Endothelial cell of umbilical vein (primary cell): ENCODE results near the gene SLC39A11. TPM values are rescaled to one million over a fixed set of nuclear protein-coding genes. Genes with fewer than 3 reads are reported as not detected.

Experiments used
- BruUV-seq: library from RNA; stranded (reverse); fragments of 400-500 nt; replicated peaks from 2 replicates; lab custom pipeline; 2021; lab: Mats Ljungman, UMichigan
- CTCF ChIA-PET: fragments of 300-600, 350-600 bp; sonication (Branson Sonifier 250); formaldehyde crosslinking; loops from one replicate; lab custom pipeline; 2021; ENCODE audit warnings: antibody characterized with exemption, inconsistent platforms; lab: Charles Lee
- POLR2A ChIA-PET: fragments of 300-600, 350-600 bp; sonication (Branson Sonifier 250); formaldehyde crosslinking; loops from one replicate; lab custom pipeline; 2021; ENCODE audit warnings: antibody characterized with exemption, inconsistent platforms; lab: Charles Lee
- DNase-seq: peaks from one replicate; pipeline ENCODE4 v3.0.0-alpha.2; 2011; ENCODE audit warnings: low read depth, low spot score
- FAIRE-seq: peaks from 2 replicates; lab custom pipeline; 2011; peaks lifted over from hg19 to GRCh38; lab: Jason Lieb, UNC
- H2AFZ ChIP-seq: 2 replicates; pipeline ENCODE4 v1.6.0; 2012; ENCODE audit warnings: low read depth, low read length, control low read depth, inconsistent platforms
- H3K27ac ChIP-seq: 2 replicates; pipeline ENCODE4 v1.5.1; 2011; ENCODE audit warnings: low read depth, mild to moderate bottlenecking, control low read depth, low read length, moderate library complexity; ENCODE audit not compliant: insufficient read depth
- H3K27me3 ChIP-seq, 2 experiments: 2 replicates each; pipeline versions ENCODE4 v1.6.0 to v1.6.1; 2011; ENCODE audit warnings: low read length in 2 of 2, mixed read lengths in 1 of 2; ENCODE audit not compliant: control insufficient read depth in 2 of 2, insufficient read depth in 2 of 2
- H3K36me3 ChIP-seq, 2 experiments: 2 replicates in 1 of 2; 3 replicates in 1 of 2; pipeline ENCODE4 v1.5.1; 2011; ENCODE audit warnings: low read length in 2 of 2, mild to moderate bottlenecking in 1 of 2, moderate library complexity in 1 of 2; ENCODE audit not compliant: control insufficient read depth in 2 of 2, insufficient read depth in 2 of 2; ENCODE audit errors: extremely low read depth in 1 of 2
- H3K4me1 ChIP-seq: 3 replicates; pipeline ENCODE4 v1.5.1; 2011; ENCODE audit warnings: mild to moderate bottlenecking, low read length; ENCODE audit not compliant: control insufficient read depth, insufficient read depth; ENCODE audit errors: extremely low read depth
- H3K4me2 ChIP-seq: 2 replicates; pipeline ENCODE4 v1.6.1; 2011; ENCODE audit warnings: low read length, control low read depth, mixed read lengths; ENCODE audit not compliant: insufficient read depth
- H3K4me3 ChIP-seq, 3 experiments: fragments of 200-600 bp in 1 of 3; sonication (generic), shearing (Covaris generic) in 1 of 3; replicated peaks in 1 of 3; 2 replicates each; pipeline ENCODE4 v1.5.1; 2011 to 2016; ENCODE audit warnings: control low read depth in 3 of 3, low read length in 3 of 3, mild to moderate bottlenecking in 2 of 3, inconsistent platforms in 1 of 3, low read depth in 1 of 3, moderate library complexity in 1 of 3; ENCODE audit not compliant: insufficient read depth in 1 of 3
- H3K79me2 ChIP-seq: 2 replicates; pipeline ENCODE4 v1.6.0; 2012; ENCODE audit warnings: low read length, inconsistent platforms; ENCODE audit not compliant: control insufficient read depth, insufficient read depth
- H3K9ac ChIP-seq: replicated peaks from 2 replicates; pipeline ENCODE3; 2011; ENCODE audit warnings: low read length, control low read depth; ENCODE audit not compliant: insufficient read depth; ENCODE audit errors: extremely low read depth
- H3K9me1 ChIP-seq: replicated peaks from 3 replicates; pipeline ENCODE4 v1.6.0; 2011; ENCODE audit warnings: mild to moderate bottlenecking, low read length; ENCODE audit not compliant: control insufficient read depth, insufficient read depth; ENCODE audit errors: extremely low read depth
- H3K9me3 ChIP-seq: replicated peaks from 2 replicates; pipeline ENCODE4 v1.5.1; 2012; ENCODE audit warnings: low read length, inconsistent platforms; ENCODE audit not compliant: control insufficient read depth, insufficient read depth
- H4K20me1 ChIP-seq: replicated peaks from 2 replicates; pipeline ENCODE3; 2011; ENCODE audit warnings: mild to moderate bottlenecking, low read length; ENCODE audit not compliant: control insufficient read depth, insufficient read depth; ENCODE audit errors: extremely low read depth
- EZH2 ChIP-seq: IDR thresholded peaks from 2 replicates; pipeline ENCODE4 v1.6.1; 2012; ENCODE audit warnings: borderline replicate concordance, low read depth, mild to moderate bottlenecking, moderate library complexity, low read length, inconsistent platforms; ENCODE audit not compliant: severe bottlenecking
- FOS ChIP-seq: IDR thresholded peaks from 2 replicates; pipeline ENCODE4 v1.6.1; 2011; ENCODE audit warnings: mild to moderate bottlenecking, low read length, moderate library complexity, borderline replicate concordance; ENCODE audit not compliant: insufficient read depth
- GATA2 ChIP-seq: IDR thresholded peaks from 2 replicates; pipeline ENCODE4 v1.7.0; 2011; ENCODE audit warnings: low read depth, mild to moderate bottlenecking, moderate library complexity, mixed read lengths, low read length; ENCODE audit not compliant: insufficient read length, insufficient read depth
- JUN ChIP-seq: IDR thresholded peaks from 2 replicates; pipeline ENCODE4 v1.6.1; 2011; ENCODE audit warnings: borderline replicate concordance, low read depth; ENCODE audit not compliant: insufficient read length, insufficient read depth
- MYC ChIP-seq: IDR thresholded peaks from one replicate; pipeline ENCODE4 v1.6.1; 2011; ENCODE audit warnings: mild to moderate bottlenecking, low read depth, low read length
- POLR2A ChIP-seq: IDR thresholded peaks from 2 replicates; pipeline ENCODE4 v1.6.1; 2012; ENCODE audit warnings: low read depth, mild to moderate bottlenecking, control low read depth, low read length
- POLR2AphosphoS5 ChIP-seq: IDR thresholded peaks from 2 replicates; pipeline ENCODE4 v1.6.1; 2012; ENCODE audit warnings: low read depth, mild to moderate bottlenecking, control low read depth, low read length, moderate library complexity; ENCODE audit not compliant: insufficient read depth
- dilution Hi-C: fragments of 300-500 bp; cut with MboI; formaldehyde crosslinking; loops from one replicate; pipeline ENCODE4 v1.15.0; 2019; ENCODE audit warnings: low sequenced_read_pairs; ENCODE audit not compliant: extremely low pct_ligation_motif_present
- intact Hi-C: fragments of 100-400 bp; cut with micrococcal nuclease; formaldehyde crosslinking; loops from one replicate; pipeline ENCODE4 v1.10.0; 2022
- polyA plus RNA-seq, 4 experiments: library from polyadenylated mRNA; depleted of rRNA in 3 of 4; stranded (reverse) in 3 of 4; unstranded in 1 of 4; fragments of >200 nt; gene quantifications; 2 replicates each; pipeline versions ENCODE4 v1.2.1 to v1.2.3, GENCODE V29; 2011 to 2012; ENCODE audit warnings: missing spikeins in 1 of 4
- total RNA-seq: library from RNA; stranded (reverse); gene quantifications from 2 replicates; pipeline ENCODE4 v1.2.3, GENCODE V29; 2021
- TF ChIP-seq, protein P1 (sequence below), 2 donors: IDR thresholded peaks; 1 replicate in 1 of 2; 2 replicates in 1 of 2; pipeline ENCODE4 v1.5.1; 2011; ENCODE audit warnings: low read length in 2 of 2, mild to moderate bottlenecking in 2 of 2, moderate library complexity in 2 of 2, control low read depth in 1 of 2, inconsistent platforms in 1 of 2, low read depth in 1 of 2; ENCODE audit not compliant: insufficient read depth in 1 of 2; ENCODE audit errors: extremely low read depth in 1 of 2
- TF ChIP-seq, protein P2 (sequence below): IDR thresholded peaks from 2 replicates; pipeline ENCODE4 v1.6.1; 2011; ENCODE audit not compliant: insufficient read depth, insufficient read length

Gene SLC39A11
- total and polyA plus RNA-seq, 2 donors (not counting 3 experiments of a cell fraction or from before 2014, with no cell fraction given), result 8.1 to 11.9 TPM

DNA sequence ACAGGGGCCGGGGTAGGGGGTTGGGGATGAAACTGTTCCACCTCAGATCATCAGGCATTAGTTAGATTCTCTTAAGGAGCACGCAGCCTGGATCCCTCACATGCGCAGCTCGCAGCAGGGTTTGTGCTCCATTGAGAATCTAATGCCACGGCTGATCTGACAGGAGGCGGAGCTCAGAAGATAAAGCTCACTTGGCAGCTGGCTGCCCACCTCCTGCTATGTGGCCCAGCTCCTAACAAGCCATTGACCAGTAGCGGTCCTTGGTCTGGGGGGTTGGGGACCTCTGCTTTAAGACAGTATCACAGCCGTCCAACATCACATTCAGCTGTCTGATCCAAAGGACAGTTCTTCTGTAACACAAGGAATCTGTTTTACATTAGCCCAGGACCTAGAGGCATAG, 62.5 kb downstream of the SLC39A11 start:
- Histone ChIP-seq H3K9me1 (no peaks in the 10 kb centered on the region), H3K27ac (no peak overlapping the region), H3K4me2 (no peak overlapping the region), H3K79me2 (no peaks in the 10 kb centered on the region), H3K27me3 (no peaks in the 10 kb centered on the region), H3K4me3 (no peak overlapping the region), H3K9ac (no peak overlapping the region), H3K9me3 (no peaks in the 10 kb centered on the region), H3K36me3 (no peaks in the 10 kb centered on the region), H4K20me1 (no peaks in the 10 kb centered on the region), H3K4me1 (no peaks in the 10 kb centered on the region), H2AFZ (no peak overlapping the region)
- FAIRE-seq (no peak), DNase-seq (no peak)
- POLR2A ChIA-PET, result no interaction called here
- CTCF ChIA-PET, result no interaction called here
- dilution Hi-C loops, result no loop called here
- intact Hi-C loops, result no loop called here
- no TSS peak for BruUV-seq
- TF ChIP-seq JUN, result no peak
- TF ChIP-seq, protein P1, sequence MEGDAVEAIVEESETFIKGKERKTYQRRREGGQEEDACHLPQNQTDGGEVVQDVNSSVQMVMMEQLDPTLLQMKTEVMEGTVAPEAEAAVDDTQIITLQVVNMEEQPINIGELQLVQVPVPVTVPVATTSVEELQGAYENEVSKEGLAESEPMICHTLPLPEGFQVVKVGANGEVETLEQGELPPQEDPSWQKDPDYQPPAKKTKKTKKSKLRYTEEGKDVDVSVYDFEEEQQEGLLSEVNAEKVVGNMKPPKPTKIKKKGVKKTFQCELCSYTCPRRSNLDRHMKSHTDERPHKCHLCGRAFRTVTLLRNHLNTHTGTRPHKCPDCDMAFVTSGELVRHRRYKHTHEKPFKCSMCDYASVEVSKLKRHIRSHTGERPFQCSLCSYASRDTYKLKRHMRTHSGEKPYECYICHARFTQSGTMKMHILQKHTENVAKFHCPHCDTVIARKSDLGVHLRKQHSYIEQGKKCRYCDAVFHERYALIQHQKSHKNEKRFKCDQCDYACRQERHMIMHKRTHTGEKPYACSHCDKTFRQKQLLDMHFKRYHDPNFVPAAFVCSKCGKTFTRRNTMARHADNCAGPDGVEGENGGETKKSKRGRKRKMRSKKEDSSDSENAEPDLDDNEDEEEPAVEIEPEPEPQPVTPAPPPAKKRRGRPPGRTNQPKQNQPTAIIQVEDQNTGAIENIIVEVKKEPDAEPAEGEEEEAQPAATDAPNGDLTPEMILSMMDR (IDR thresholded peaks at IDR 0.05; ENCODE audit: extremely low read depth in 1 of 2, insufficient read depth in 1 of 2, low read depth in 1 of 2, low read length in 2 of 2), result no peak
- TF ChIP-seq, protein P2, sequence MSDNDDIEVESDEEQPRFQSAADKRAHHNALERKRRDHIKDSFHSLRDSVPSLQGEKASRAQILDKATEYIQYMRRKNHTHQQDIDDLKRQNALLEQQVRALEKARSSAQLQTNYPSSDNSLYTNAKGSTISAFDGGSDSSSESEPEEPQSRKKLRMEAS, result no peak
- TF ChIP-seq POLR2A, result no peak
- TF ChIP-seq MYC, result no peak
- TF ChIP-seq EZH2, result no peak

DNA sequence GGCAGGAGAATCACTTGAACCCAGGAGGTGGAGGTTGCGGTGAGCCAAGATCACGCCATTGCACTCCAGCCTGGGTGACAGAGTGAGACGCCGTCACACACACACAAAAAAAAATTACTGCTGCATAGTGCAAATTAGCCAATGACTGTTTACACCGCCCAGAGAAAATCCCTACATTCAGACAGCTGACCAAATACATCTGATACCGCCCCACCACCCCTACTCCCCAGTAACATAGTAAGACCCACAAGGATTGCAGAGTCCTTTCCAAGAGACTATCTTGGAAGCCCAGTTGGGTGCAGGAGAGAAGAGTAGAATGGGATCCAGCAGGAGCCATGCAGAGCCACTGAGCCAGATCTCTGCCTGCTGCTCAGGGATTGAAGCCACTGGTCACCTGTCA, 63.5 kb downstream of the SLC39A11 start:
- H3K27ac ChIP-seq, result no peak overlapping the region
- no peak overlapping the region for H3K4me2 ChIP-seq
- no peaks in the 10 kb centered on the region for H3K79me2 ChIP-seq
- no peak overlapping the region for H3K9ac ChIP-seq
- intact Hi-C loops (no loop called here), dilution Hi-C loops (no loop called here)
- CTCF ChIA-PET, result no interaction called here
- H3K9me3 ChIP-seq, result no peaks in the 10 kb centered on the region
- TF ChIP-seq POLR2A (no peak), EZH2 (no peak), MYC (no peak), GATA2 (no peak), FOS (no peak), JUN (no peak), POLR2AphosphoS5 (no peak)
- TF ChIP-seq, protein P1 (IDR thresholded peaks at IDR 0.05; ENCODE audit: extremely low read depth in 1 of 2, insufficient read depth in 1 of 2, low read depth in 1 of 2, low read length in 2 of 2), result no peak
- TF ChIP-seq, protein P2, result no peak
- H3K27me3 ChIP-seq, result no peaks in the 10 kb centered on the region
- no peaks in the 10 kb centered on the region for H4K20me1 ChIP-seq
- no peaks in the 10 kb centered on the region for H3K4me1 ChIP-seq
- DNase-seq (no peak), FAIRE-seq (no peak)
- H3K4me3 ChIP-seq, result no peak overlapping the region
- no peaks in the 10 kb centered on the region for H3K9me1 ChIP-seq
- no peak overlapping the region for H2AFZ ChIP-seq
- BruUV-seq, result no TSS peak
- H3K36me3 ChIP-seq, result no peaks in the 10 kb centered on the region
- POLR2A ChIA-PET, result no interaction called here
